B cell (primary cell): ENCODE results near the gene CDO1. TPM values are rescaled to one million over a fixed set of nuclear protein-coding genes. Genes with fewer than 3 reads are reported as not detected.

Experiments used
- ATAC-seq: fragments of 200-7000 bp; cut with Tn5 transposase; one replicate; pipeline ENCODE4 v1.10.0; 2021; ENCODE audit warnings: low read depth, mild to moderate bottlenecking, moderate number of reproducible peaks, moderate library complexity
- CTCF ChIA-PET: fragments of 350-600 bp; sonication (Branson Sonifier 250); formaldehyde crosslinking; loops from one replicate; lab custom pipeline; 2021; ENCODE audit warnings: antibody characterized with exemption, inconsistent platforms; lab: Charles Lee
- POLR2A ChIA-PET: fragments of 350-600 bp; sonication (Branson Sonifier 250); formaldehyde crosslinking; loops from one replicate; lab custom pipeline; 2021; ENCODE audit warnings: antibody characterized with exemption; lab: Charles Lee
- DNase-seq: peaks from one replicate; pipeline ENCODE4 v3.0.0; 2013
- H2AFZ ChIP-seq: 2 replicates; pipeline ENCODE4 v1.6.1; 2012; ENCODE audit warnings: mild to moderate bottlenecking, low read depth, low read length; ENCODE audit not compliant: insufficient read depth, poor library complexity, severe bottlenecking
- H3K27ac ChIP-seq, 2 donors: 1 replicate in 1 of 2; 2 replicates in 1 of 2; pipeline ENCODE4 v1.5.1; 2012 to 2013; ENCODE audit warnings: low read length in 2 of 2, mild to moderate bottlenecking in 2 of 2, moderate library complexity in 1 of 2
- H3K27me3 ChIP-seq, 4 experiments: fragments of 200-600 bp in 1 of 4; sonication (generic) in 1 of 4; replicated peaks in 1 of 4; 1 replicate in 2 of 4; 2 replicates in 2 of 4; pipeline versions ENCODE4 v1.6.1 to v1.7.0; 2013 to 2016; ENCODE audit warnings: low read length in 3 of 4, mild to moderate bottlenecking in 2 of 4, mixed read lengths in 1 of 4, moderate library complexity in 1 of 4; ENCODE audit not compliant: insufficient read depth in 4 of 4, control insufficient read depth in 3 of 4; ENCODE audit errors: control extremely low read depth in 1 of 4
- H3K36me3 ChIP-seq, 2 experiments: replicated peaks in 1 of 2; 1 replicate in 1 of 2; 2 replicates in 1 of 2; pipeline versions ENCODE4 v1.6.1 to v1.7.1; 2013; ENCODE audit warnings: low read length in 1 of 2; ENCODE audit not compliant: insufficient read depth in 2 of 2, control insufficient read depth in 1 of 2; ENCODE audit errors: control extremely low read depth in 1 of 2, extremely low read depth in 1 of 2
- H3K4me1 ChIP-seq, 2 donors: fragments of 200-600 bp in 1 of 2; sonication (generic) in 1 of 2; 1 replicate in 1 of 2; 2 replicates in 1 of 2; pipeline versions ENCODE4 v1.5.1 to v1.6.1; 2013 to 2017; ENCODE audit warnings: low read length in 2 of 2; ENCODE audit not compliant: control insufficient read depth in 2 of 2, insufficient read depth in 2 of 2
- H3K4me2 ChIP-seq: replicated peaks from 2 replicates; pipeline ENCODE3; 2012; ENCODE audit warnings: mild to moderate bottlenecking, low read depth, low read length; ENCODE audit not compliant: poor library complexity, severe bottlenecking
- H3K4me3 ChIP-seq, 5 experiments: fragments of 200-600 bp in 1 of 5; sonication (generic) in 1 of 5; 1 replicate in 3 of 5; 2 replicates in 2 of 5; pipeline versions ENCODE4 v1.5.1 to v1.7.0; 2011 to 2016; ENCODE audit warnings: low read length in 4 of 5, mild to moderate bottlenecking in 4 of 5, low read depth in 2 of 5, control low read depth in 1 of 5, moderate library complexity in 1 of 5; ENCODE audit not compliant: insufficient read depth in 1 of 5; ENCODE audit errors: control extremely low read depth in 1 of 5, extremely low read depth in 1 of 5
- H3K79me2 ChIP-seq: fragments of 200-600 bp; sonication (generic); one replicate; pipeline ENCODE4 v1.6.0; 2016; ENCODE audit warnings: low read length; ENCODE audit not compliant: control insufficient read depth, insufficient read depth
- H3K9ac ChIP-seq: fragments of 200-600 bp; sonication (generic); 2 replicates; pipeline ENCODE4 v1.6.1; 2017; ENCODE audit warnings: mild to moderate bottlenecking, low read length, moderate library complexity
- H3K9me3 ChIP-seq, 3 donors: one replicate each; pipeline versions ENCODE4 v1.6.1 to v1.7.1; 2013; ENCODE audit warnings: low read length in 2 of 3; ENCODE audit not compliant: control insufficient read depth in 2 of 3, insufficient read depth in 1 of 3; ENCODE audit errors: control extremely low read depth in 1 of 3
- H4K20me1 ChIP-seq: 2 replicates; pipeline ENCODE4 v1.6.0; 2012; ENCODE audit warnings: mild to moderate bottlenecking, low read length; ENCODE audit not compliant: insufficient read depth, control insufficient read depth, poor library complexity, severe bottlenecking
- H3K27ac Mint-ChIP-seq: one replicate; pipeline ENCODE4 v1.8.0; 2021; ENCODE audit warnings: mixed read lengths
- H3K27me3 Mint-ChIP-seq: one replicate; pipeline ENCODE4 v1.8.0; 2021; ENCODE audit warnings: mixed read lengths
- H3K4me1 Mint-ChIP-seq: one replicate; pipeline ENCODE4 v1.8.0; 2021; ENCODE audit warnings: mixed read lengths
- H3K4me3 Mint-ChIP-seq: one replicate; pipeline ENCODE4 v1.8.0; 2021; ENCODE audit warnings: mixed read lengths
- H3K9me3 Mint-ChIP-seq: one replicate; pipeline ENCODE4 v1.8.0; 2022; ENCODE audit warnings: mixed read lengths; ENCODE audit not compliant: insufficient read depth
- EZH2 ChIP-seq: IDR thresholded peaks from 2 replicates; pipeline ENCODE4 v1.6.1; 2012; ENCODE audit warnings: borderline replicate concordance, low read depth, mild to moderate bottlenecking, moderate library complexity, low read length; ENCODE audit not compliant: insufficient read depth, poor library complexity, severe bottlenecking
- WGBS: methylation state at CpG from one replicate; pipeline ENCODE4 v1.1.5; 2013; ENCODE audit warnings: missing lambda C conversion rate; ENCODE audit not compliant: insufficient coverage; 5-methylcytosine and 5-hydroxymethylcytosine counted together
- intact Hi-C: fragments of 100-400 bp; cut with micrococcal nuclease; formaldehyde crosslinking; loops from one replicate; pipeline ENCODE4 v1.10.0; 2022
- polyA minus RNA-seq: library from RNA; depleted of rRNA, polyadenylated mRNA; stranded (reverse); fragments of >200 nt; gene quantifications from 2 replicates; pipeline ENCODE4 v1.2.3, GENCODE V29; 2012
- polyA plus RNA-seq: library from polyadenylated mRNA; depleted of rRNA; stranded (reverse); fragments of >200 nt; gene quantifications from 2 replicates; pipeline ENCODE4 v1.2.3, GENCODE V29; 2012
- total RNA-seq, 2 donors: library from RNA; stranded (reverse); fragments of 120-200 nt in 1 of 2; gene quantifications; 1 replicate in 1 of 2; 2 replicates in 1 of 2; pipeline versions ENCODE4 v1.2.3 to v1.2.4, GENCODE V29; 2013 to 2022
- TF ChIP-seq, protein P1 (sequence below): fragments of 200-600 bp; IDR thresholded peaks from one replicate; pipeline ENCODE4 v1.8.0; 2022; ENCODE audit warnings: antibody characterized with exemption, mild to moderate bottlenecking

The CDO1 gene
- not detected in 2 replicates for total RNA-seq
- total RNA-seq (2013), result 0.37 TPM
- polyA plus RNA-seq, result 0.12 TPM in 1 of 2 replicates, not detected in the other
- not detected in 2 replicates for polyA minus RNA-seq

DNA sequence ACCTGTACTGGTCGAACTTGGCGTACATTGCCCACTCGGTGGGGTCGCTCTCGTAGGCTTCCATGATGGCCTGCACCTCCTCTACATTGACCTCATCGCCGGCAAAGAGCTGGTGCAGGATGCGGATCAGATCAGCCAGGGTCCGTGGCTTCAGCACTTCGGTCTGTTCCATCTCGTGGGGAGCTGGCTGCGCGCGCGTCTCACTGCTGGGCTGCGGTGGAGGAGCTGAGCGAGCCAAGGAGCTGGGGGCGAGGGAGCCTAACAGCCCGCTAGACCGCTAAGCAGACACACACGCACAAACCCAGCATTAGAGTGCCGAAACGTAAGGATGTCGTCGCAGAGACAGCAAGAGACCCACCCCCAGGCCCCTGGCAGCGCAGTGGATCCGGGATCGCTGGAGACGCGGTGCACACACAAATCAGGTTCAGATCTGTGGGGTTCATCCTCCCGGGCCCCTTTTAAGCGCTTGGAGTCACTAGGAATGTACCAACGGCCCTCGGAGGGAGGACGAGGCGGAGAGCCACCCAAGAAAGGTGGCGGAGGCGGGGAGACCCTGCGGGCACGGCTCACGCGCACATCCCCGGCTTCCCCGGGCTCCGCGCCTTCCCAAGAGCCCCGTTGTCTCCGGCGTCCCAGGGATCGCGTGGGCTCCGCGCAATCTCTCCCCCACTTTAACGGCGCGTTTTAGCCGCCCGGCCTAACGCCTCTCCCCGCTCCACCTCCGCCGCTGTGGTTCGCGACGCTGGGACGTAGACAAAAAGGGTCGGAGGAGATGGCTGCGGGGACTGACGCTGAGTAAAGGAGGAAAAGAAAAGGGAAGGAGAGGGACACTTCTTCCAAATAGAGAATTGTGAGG, at the start of gene CDO1:
Gene CDO1 (minus strand): TSS at position 434 of the 856 bp plus-strand sequence. CDS start 262 bp downstream, at position 172.
- Histone ChIP-seq H3K36me3 (no peaks in the 10 kb centered on the region), H3K4me1 (peaks cover 19 to 22% of the 10 kb centered on the region in 2 donors), H3K27me3 (peaks cover 0 to 46% (median 32%) of the 10 kb centered on the region in 4 experiments), H4K20me1 (no peaks in the 10 kb centered on the region), H3K4me2 (peak within 1 kb of the TSS; percentile 81), H3K4me3 (peak within 1 kb of the TSS in 4 of 5 experiments; percentile 23 to 50 (median 41)), H3K27ac (no peak within 1 kb of the TSS), H3K9me3 (peaks cover 0 to 12% (median 0%) of the 10 kb centered on the region in 3 donors), H3K9ac (peak within 1 kb of the TSS; percentile 56), H2AFZ (peak within 1 kb of the TSS; percentile 72), H3K79me2 (no peaks in the 10 kb centered on the region)
- ATAC-seq (peak; percentile 28), DNase-seq (peak; percentile 52)
- peak; percentile 41 for TF ChIP-seq EZH2
- TF ChIP-seq, protein P1, sequence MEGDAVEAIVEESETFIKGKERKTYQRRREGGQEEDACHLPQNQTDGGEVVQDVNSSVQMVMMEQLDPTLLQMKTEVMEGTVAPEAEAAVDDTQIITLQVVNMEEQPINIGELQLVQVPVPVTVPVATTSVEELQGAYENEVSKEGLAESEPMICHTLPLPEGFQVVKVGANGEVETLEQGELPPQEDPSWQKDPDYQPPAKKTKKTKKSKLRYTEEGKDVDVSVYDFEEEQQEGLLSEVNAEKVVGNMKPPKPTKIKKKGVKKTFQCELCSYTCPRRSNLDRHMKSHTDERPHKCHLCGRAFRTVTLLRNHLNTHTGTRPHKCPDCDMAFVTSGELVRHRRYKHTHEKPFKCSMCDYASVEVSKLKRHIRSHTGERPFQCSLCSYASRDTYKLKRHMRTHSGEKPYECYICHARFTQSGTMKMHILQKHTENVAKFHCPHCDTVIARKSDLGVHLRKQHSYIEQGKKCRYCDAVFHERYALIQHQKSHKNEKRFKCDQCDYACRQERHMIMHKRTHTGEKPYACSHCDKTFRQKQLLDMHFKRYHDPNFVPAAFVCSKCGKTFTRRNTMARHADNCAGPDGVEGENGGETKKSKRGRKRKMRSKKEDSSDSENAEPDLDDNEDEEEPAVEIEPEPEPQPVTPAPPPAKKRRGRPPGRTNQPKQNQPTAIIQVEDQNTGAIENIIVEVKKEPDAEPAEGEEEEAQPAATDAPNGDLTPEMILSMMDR, result no peak
- peaks cover 18% of the 10 kb centered on the region for H3K4me1 Mint-ChIP-seq
- no peaks in the 10 kb centered on the region for H3K9me3 Mint-ChIP-seq
- ChIA-PET POLR2A (no interaction called here), CTCF (no interaction called here)
- peaks cover 73% of the 10 kb centered on the region for H3K27me3 Mint-ChIP-seq
- 3% methylated on average over 60 of the region's 69 CpGs for WGBS
- H3K27ac Mint-ChIP-seq, result no peak within 1 kb of the TSS
- peak within 1 kb of the TSS; percentile 84 for H3K4me3 Mint-ChIP-seq
- intact Hi-C loops, result no loop called here

DNA sequence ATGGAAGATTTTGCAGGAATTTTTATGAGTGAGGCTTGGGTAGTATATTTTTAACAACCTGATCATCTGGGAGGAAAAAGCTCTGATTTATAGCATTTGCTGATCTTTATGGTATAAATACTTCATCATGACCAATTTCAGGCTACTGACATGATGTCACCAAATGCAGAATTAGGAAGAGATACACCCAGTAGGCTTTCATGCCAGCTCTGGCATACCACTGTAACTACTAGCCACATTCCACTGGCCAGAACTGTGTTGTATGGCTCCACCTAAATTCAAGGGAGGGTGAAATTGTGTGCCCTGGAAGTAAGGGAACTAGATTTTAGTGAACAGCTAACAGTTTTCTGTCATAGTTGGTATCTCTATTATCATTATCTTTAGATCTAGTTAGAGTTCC, 42.9 kb upstream of the CDO1 start:
- ATAC-seq (no peak), DNase-seq (no peak)
- Mint-ChIP-seq H3K27me3 (no peaks in the 10 kb centered on the region), H3K4me3 (no peak overlapping the region), H3K27ac (no peak overlapping the region), H3K9me3 (peaks cover 4% of the 10 kb centered on the region), H3K4me1 (peaks cover 22% of the 10 kb centered on the region)
- H3K27me3 ChIP-seq, result no peaks in the 10 kb centered on the region
- POLR2A ChIA-PET, result no interaction called here
- H3K36me3 ChIP-seq, result no peaks in the 10 kb centered on the region
- TF ChIP-seq, protein P1, result no peak
- TF ChIP-seq EZH2, result no peak
- H3K79me2 ChIP-seq, result peaks cover 69% of the 10 kb centered on the region
- H3K9ac ChIP-seq, result no peak overlapping the region
- peaks cover 0 to 5% (median 2%) of the 10 kb centered on the region in 3 donors for H3K9me3 ChIP-seq
- no peak overlapping the region for H3K27ac ChIP-seq
- CTCF ChIA-PET, result no interaction called here
- H3K4me3 ChIP-seq, result no peak overlapping the region
- no peaks in the 10 kb centered on the region for H3K4me1 ChIP-seq
- H2AFZ ChIP-seq, result no peak overlapping the region
- H3K4me2 ChIP-seq, result no peak overlapping the region
- peaks cover 19% of the 10 kb centered on the region for H4K20me1 ChIP-seq
- intact Hi-C loops, result no loop called here
